HG03108 (cell line): ENCODE data around the gene CCDC17.

ENCODE experiments used
- ATAC-seq: cut with Tn5 transposase; IDR thresholded peaks from one replicate; pipeline ENCODE4 v1.9.1; 2021; ENCODE audit warnings: moderate library complexity; ENCODE audit not compliant: unreplicated experiment

CCDC17 gene

GRCh38 chr1:45623972-45624371 lies at the start of gene CCDC17:
Gene CCDC17 (minus strand): TSS chr1:45624054. CDS start chr1:45623909, 145 bp downstream.
- ATAC-seq = no peak

GRCh38 chr1:45669859-45670655 lies 46.2 kb upstream of the CCDC17 start:
- ATAC-seq = no peak

DNA sequence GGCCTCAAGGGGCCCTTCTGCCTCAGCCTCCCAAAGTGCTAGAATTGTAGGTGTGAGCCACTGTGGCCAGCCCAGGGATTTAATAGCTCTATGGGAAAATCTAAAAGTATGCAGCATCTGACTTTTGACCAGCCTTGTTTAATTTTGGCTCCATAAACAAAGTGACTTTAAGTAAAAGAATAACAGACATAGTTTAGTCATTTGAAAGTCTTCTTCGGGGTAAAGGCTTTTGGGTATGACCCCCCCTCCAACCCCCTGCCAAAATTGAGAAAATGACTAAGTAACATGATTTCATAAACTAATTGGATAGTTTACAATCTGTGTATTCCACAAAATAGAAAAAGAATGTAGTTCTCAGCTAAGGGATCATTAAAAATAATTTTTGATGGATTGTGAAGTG lies 45.5 kb upstream of the CCDC17 start:
- no peak for ATAC-seq

GRCh38 chr1:45668526-45668925 lies 44.7 kb upstream of the CCDC17 start:
- ATAC-seq = no peak

GRCh38 chr1:45667321-45668111 lies 43.7 kb upstream of the CCDC17 start:
- ATAC-seq = no peak

DNA sequence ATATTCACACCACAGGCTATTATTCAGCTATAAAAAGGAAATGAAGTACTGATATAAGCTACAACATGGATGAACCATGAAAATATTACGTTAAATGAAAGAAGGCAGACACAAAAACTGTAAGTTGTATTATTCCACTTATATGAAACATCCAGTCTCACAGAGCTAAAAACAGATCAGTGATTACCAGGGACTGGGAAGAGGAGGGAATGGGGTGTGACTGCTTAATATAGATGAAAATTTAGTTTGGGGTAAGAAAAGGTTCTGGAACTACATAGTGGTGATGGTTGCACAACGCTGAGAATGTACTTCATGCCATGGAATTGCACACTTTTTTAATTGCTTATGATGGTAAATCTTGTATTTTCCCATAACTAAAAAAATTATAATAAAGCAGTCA lies 43.0 kb upstream of the CCDC17 start:
- no peak for ATAC-seq

GRCh38 chr1:45660336-45660735 lies 36.5 kb upstream of the CCDC17 start:
- ATAC-seq = no peak

DNA sequence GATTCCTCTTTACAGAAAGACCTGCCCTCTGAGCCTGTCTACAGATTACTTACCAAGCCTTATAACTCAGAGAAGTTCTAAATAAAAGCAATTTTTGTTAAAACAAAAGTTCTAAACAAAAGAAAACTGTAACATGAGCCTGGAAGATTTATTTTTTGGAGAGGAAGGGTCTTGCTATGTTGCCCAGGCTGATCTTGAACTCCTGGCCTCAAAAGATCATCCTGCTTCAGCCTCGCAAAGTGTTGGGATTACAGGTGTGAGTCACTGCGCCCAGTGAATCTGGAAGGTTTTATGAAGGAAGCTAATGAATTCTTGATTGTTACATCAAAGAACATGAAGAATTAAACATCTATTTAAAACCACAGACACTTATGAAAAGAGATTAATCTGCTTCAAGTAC lies 35.4 kb upstream of the CCDC17 start:
- no peak for ATAC-seq

DNA sequence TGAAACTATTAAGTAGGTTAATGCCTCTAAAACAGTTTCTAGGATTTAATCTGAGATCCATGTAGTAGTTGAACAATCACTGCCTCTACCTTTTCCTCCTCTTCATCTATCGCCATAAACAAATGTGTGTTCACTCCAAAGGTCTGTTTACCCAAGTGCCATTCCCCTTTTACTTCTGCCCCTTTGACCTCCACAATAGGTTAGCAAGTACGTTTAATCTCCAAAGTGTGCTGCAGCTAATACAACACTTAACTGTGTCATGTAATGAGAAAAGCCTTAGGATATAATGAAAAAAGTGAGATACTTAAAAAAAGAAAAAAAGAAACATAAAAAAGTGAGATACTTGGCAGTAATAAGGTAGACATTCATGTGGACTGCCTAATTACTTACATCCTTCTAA lies 34.3 kb upstream of the CCDC17 start:
- no peak for ATAC-seq

- no peak for ATAC-seq
These were observed 32.8 kb upstream of the CCDC17 start for GRCh38 chr1:45656573-45657226.

- no peak for ATAC-seq
These were observed 30.9 kb upstream of the CCDC17 start for GRCh38 chr1:45654540-45655280.

- no peak for ATAC-seq
These were observed 23.6 kb upstream of the CCDC17 start for GRCh38 chr1:45647248-45648021.

DNA sequence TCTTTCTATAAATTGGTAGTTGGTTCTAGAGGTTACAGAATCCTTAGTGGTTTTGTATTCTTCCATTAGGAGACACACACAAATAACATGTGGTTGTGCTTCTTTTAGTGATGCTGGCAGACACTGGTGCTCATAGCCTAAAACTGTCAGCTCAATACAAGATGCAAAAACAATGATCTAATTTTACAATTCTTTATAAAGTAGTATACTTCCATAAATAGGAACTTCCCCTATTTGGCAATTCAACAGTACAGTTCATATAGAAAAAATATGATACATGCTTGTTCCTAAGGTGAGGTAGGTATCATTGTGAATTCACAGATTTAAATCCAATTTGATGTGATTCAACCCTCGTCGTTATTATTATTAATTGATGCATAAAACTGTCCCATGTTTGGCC lies 20.8 kb upstream of the CCDC17 start:
- no peak for ATAC-seq

- no peak for ATAC-seq
These were observed 20.1 kb upstream of the CCDC17 start for GRCh38 chr1:45643978-45644377.

- no peak for ATAC-seq
These were observed 19.5 kb upstream of the CCDC17 start for GRCh38 chr1:45643321-45643720.

- ATAC-seq = no peak
These were observed 16.4 kb upstream of the CCDC17 start for GRCh38 chr1:45640293-45640692.

DNA sequence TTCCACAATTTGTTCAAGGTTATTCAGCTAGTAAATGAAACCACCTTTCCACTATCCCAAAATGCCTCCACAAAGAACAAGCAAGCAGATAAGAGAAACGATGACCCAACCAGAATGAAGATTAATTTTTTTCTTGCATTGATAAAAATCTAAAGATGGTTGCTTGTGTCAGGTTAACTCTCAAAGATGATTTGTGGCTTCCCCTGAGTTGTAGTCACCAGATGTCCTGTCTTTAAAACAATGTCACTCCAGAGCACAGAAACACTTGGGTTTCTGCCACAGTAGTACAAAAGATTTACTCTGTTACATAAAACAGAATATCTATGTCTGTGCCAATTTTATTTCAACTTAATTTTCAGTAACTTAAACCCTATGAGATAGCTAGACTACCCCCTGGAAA lies 11.4 kb upstream of the CCDC17 start:
- ATAC-seq = no peak

GRCh38 chr1:45630429-45630828 lies 6.6 kb upstream of the CCDC17 start:
- no peak for ATAC-seq

DNA sequence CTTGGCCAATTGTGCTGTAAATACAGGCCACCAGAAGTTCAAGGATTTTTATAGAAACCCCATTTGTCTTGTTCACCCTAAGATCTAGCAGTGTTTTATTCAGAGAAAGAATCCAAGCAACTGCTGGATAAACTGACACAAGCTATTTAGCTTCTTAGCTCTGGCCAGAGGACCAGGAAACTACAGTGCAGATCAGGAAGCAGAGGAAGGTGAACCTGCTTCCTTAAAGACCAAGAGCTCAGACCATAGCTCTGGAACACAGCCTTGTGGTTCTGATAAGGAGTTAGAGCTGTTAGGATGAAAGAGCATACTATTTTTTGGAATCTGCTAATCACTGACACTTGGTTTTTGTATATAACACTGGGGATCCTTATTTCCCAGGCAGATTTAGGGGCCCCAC lies 5.2 kb upstream of the CCDC17 start:
- no peak for ATAC-seq
